ENCODE data around the gene DLGAP1. TPM values are rescaled to one million over a fixed set of nuclear protein-coding genes. Genes with fewer than 3 reads are reported as not detected.

The DLGAP1 gene
- total and polyA plus RNA-seq, 2 experiments from 2014 or later = 17.0 to 48.5 TPM

DNA sequence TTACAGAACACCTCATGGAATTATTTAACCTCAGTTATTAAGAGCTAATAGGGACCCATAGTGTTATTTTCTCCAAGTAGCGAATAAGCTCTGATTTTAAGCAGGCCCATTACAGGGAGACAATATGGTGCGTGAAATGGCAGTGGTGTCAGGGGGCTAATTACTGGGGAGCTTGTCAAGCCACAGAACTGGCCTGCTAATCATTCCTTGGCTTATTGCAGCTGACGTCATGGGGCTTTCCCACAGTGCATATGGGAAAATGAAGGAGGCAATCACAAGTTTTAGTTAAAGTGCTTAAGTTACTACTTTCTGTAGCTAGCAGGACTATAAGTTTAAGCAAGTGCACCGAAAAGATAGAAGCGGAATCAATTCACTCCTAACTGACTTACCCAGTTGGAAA is 742.6 kb downstream of the DLGAP1 start:
- H3K4me1 Mint-ChIP-seq = no peaks in the 10 kb centered on the region; the same call in 2 of the 3 replicates
- no peak for DNase-seq (ENCODE audit: low spot score)
- H4K20me1 ChIP-seq (replicated peaks; ENCODE audit: insufficient read depth) = no peaks in the 10 kb centered on the region
- H3F3A ChIP-seq (replicated peaks; ENCODE audit: low read depth) = no peaks in the 10 kb centered on the region
- H3K4me3 Mint-ChIP-seq = no peak overlapping the region
- no peak overlapping the region for H2AFZ ChIP-seq
- H3K27me3 Mint-ChIP-seq (ENCODE audit: insufficient read depth, low read depth, poor library complexity) = peaks cover 5% of the 10 kb centered on the region
- H3K4me2 ChIP-seq = no peak overlapping the region
- H3K4me3 ChIP-seq = no peak overlapping the region
- H3K36me3 Mint-ChIP-seq (ENCODE audit: low read depth) = no peaks in the 10 kb centered on the region
- H3K79me2 ChIP-seq (replicated peaks; ENCODE audit: insufficient read depth) = no peaks in the 10 kb centered on the region
- no peaks in the 10 kb centered on the region for H3K9me2 ChIP-seq (ENCODE audit: insufficient read depth)
- ATAC-seq = no peak
- H3K4me1 ChIP-seq (ENCODE audit: insufficient read depth) = 0 out of 2 replicates have a peak, but pooled peaks cover 4% of the 10 kb centered on the region
- no peaks in the 10 kb centered on the region for H3K9me3 Mint-ChIP-seq
- H3K27me3 ChIP-seq (ENCODE audit: insufficient read depth) = no peaks in the 10 kb centered on the region
- H3K27ac Mint-ChIP-seq = no peak overlapping the region
- no peak overlapping the region for H3K27ac ChIP-seq (ENCODE audit: low read depth)
- H3K36me3 ChIP-seq (ENCODE audit: insufficient read depth) = no peaks in the 10 kb centered on the region
- TF ChIP-seq, protein P1, sequence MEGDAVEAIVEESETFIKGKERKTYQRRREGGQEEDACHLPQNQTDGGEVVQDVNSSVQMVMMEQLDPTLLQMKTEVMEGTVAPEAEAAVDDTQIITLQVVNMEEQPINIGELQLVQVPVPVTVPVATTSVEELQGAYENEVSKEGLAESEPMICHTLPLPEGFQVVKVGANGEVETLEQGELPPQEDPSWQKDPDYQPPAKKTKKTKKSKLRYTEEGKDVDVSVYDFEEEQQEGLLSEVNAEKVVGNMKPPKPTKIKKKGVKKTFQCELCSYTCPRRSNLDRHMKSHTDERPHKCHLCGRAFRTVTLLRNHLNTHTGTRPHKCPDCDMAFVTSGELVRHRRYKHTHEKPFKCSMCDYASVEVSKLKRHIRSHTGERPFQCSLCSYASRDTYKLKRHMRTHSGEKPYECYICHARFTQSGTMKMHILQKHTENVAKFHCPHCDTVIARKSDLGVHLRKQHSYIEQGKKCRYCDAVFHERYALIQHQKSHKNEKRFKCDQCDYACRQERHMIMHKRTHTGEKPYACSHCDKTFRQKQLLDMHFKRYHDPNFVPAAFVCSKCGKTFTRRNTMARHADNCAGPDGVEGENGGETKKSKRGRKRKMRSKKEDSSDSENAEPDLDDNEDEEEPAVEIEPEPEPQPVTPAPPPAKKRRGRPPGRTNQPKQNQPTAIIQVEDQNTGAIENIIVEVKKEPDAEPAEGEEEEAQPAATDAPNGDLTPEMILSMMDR (conservative IDR thresholded peaks at IDR 0.05; ENCODE audit: low read depth in 2 of 2) = no peak
- TF ChIP-seq NANOG (IDR thresholded peaks at IDR 0.05; ENCODE audit: borderline replicate concordance) (no peak), EZH2phosphoT487 (IDR thresholded peaks at IDR 0.05; ENCODE audit: unreplicated experiment) (no peak), POLR2AphosphoS5 (IDR thresholded peaks at IDR 0.05; ENCODE audit: low read depth) (no peak)
- TF ChIP-seq, protein P2, sequence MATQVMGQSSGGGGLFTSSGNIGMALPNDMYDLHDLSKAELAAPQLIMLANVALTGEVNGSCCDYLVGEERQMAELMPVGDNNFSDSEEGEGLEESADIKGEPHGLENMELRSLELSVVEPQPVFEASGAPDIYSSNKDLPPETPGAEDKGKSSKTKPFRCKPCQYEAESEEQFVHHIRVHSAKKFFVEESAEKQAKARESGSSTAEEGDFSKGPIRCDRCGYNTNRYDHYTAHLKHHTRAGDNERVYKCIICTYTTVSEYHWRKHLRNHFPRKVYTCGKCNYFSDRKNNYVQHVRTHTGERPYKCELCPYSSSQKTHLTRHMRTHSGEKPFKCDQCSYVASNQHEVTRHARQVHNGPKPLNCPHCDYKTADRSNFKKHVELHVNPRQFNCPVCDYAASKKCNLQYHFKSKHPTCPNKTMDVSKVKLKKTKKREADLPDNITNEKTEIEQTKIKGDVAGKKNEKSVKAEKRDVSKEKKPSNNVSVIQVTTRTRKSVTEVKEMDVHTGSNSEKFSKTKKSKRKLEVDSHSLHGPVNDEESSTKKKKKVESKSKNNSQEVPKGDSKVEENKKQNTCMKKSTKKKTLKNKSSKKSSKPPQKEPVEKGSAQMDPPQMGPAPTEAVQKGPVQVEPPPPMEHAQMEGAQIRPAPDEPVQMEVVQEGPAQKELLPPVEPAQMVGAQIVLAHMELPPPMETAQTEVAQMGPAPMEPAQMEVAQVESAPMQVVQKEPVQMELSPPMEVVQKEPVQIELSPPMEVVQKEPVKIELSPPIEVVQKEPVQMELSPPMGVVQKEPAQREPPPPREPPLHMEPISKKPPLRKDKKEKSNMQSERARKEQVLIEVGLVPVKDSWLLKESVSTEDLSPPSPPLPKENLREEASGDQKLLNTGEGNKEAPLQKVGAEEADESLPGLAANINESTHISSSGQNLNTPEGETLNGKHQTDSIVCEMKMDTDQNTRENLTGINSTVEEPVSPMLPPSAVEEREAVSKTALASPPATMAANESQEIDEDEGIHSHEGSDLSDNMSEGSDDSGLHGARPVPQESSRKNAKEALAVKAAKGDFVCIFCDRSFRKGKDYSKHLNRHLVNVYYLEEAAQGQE (IDR thresholded peaks at IDR 0.05; ENCODE audit: unreplicated experiment) = no peak
- TF ChIP-seq, protein P3, sequence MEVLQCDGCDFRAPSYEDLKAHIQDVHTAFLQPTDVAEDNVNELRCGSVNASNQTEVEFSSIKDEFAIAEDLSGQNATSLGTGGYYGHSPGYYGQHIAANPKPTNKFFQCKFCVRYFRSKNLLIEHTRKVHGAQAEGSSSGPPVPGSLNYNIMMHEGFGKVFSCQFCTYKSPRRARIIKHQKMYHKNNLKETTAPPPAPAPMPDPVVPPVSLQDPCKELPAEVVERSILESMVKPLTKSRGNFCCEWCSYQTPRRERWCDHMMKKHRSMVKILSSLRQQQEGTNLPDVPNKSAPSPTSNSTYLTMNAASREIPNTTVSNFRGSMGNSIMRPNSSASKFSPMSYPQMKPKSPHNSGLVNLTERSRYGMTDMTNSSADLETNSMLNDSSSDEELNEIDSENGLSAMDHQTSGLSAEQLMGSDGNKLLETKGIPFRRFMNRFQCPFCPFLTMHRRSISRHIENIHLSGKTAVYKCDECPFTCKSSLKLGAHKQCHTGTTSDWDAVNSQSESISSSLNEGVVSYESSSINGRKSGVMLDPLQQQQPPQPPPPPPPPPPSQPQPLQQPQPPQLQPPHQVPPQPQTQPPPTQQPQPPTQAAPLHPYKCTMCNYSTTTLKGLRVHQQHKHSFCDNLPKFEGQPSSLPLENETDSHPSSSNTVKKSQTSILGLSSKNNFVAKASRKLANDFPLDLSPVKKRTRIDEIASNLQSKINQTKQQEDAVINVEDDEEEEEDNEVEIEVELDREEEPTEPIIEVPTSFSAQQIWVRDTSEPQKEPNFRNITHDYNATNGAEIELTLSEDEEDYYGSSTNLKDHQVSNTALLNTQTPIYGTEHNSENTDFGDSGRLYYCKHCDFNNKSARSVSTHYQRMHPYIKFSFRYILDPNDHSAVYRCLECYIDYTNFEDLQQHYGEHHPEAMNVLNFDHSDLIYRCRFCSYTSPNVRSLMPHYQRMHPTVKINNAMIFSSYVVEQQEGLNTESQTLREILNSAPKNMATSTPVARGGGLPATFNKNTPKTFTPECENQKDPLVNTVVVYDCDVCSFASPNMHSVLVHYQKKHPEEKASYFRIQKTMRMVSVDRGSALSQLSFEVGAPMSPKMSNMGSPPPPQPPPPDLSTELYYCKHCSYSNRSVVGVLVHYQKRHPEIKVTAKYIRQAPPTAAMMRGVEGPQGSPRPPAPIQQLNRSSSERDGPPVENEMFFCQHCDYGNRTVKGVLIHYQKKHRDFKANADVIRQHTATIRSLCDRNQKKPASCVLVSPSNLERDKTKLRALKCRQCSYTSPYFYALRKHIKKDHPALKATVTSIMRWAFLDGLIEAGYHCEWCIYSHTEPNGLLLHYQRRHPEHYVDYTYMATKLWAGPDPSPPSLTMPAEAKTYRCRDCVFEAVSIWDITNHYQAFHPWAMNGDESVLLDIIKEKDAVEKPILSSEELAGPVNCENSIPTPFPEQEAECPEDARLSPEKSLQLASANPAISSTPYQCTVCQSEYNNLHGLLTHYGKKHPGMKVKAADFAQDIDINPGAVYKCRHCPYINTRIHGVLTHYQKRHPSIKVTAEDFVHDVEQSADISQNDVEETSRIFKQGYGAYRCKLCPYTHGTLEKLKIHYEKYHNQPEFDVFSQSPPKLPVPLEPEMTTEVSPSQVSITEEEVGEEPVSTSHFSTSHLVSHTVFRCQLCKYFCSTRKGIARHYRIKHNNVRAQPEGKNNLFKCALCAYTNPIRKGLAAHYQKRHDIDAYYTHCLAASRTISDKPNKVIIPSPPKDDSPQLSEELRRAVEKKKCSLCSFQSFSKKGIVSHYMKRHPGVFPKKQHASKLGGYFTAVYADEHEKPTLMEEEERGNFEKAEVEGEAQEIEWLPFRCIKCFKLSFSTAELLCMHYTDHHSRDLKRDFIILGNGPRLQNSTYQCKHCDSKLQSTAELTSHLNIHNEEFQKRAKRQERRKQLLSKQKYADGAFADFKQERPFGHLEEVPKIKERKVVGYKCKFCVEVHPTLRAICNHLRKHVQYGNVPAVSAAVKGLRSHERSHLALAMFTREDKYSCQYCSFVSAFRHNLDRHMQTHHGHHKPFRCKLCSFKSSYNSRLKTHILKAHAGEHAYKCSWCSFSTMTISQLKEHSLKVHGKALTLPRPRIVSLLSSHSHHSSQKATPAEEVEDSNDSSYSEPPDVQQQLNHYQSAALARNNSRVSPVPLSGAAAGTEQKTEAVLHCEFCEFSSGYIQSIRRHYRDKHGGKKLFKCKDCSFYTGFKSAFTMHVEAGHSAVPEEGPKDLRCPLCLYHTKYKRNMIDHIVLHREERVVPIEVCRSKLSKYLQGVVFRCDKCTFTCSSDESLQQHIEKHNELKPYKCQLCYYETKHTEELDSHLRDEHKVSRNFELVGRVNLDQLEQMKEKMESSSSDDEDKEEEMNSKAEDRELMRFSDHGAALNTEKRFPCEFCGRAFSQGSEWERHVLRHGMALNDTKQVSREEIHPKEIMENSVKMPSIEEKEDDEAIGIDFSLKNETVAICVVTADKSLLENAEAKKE (CRISPR knock-in tag; IDR thresholded peaks at IDR 0.05) = no peak

All from GM23338 (cell line).